HEK293 (cell line): ENCODE results near the gene RPUSD1.

Experiments
- CTCF ChIA-PET: fragments of 350-600 bp; formaldehyde crosslinking; extraction: SDS; loops from one replicate; lab custom pipeline; 2021; ENCODE audit warnings: antibody characterized with exemption; lab: Yijun Ruan, JAX
- POLR2A ChIA-PET: fragments of 300-600 bp; formaldehyde crosslinking; extraction: SDS; loops from one replicate; lab custom pipeline; 2020; ENCODE audit warnings: antibody characterized with exemption, inconsistent platforms; lab: Yijun Ruan, JAX
- H3K27ac ChIP-seq: fragments of 200-500 bp; sonication (Bioruptor generic); 2 replicates; pipeline ENCODE4 v1.5.1; 2014; ENCODE audit warnings: low read depth, low read length, control low read depth, inconsistent platforms; ENCODE audit errors: extremely low read depth
- H3K36me3 ChIP-seq, 2 experiments: fragments of 200-500 bp in 1 of 2; sonication (Bioruptor generic) in 1 of 2; 1 replicate in 1 of 2; 2 replicates in 1 of 2; pipeline ENCODE4 v1.5.1; 2014 to 2017; ENCODE audit warnings: inconsistent platforms in 2 of 2, low read length in 2 of 2; ENCODE audit not compliant: control insufficient read depth in 2 of 2, insufficient read depth in 1 of 2
- H3K4me1 ChIP-seq: fragments of 200-500 bp; sonication (Bioruptor generic); 2 replicates; pipeline ENCODE4 v1.5.1; 2014; ENCODE audit warnings: mild to moderate bottlenecking, low read length, inconsistent platforms; ENCODE audit not compliant: control insufficient read depth, insufficient read depth
- H3K4me3 ChIP-seq: 2 replicates; pipeline ENCODE4 v1.5.1; 2011; ENCODE audit warnings: low read depth, mild to moderate bottlenecking, control low read depth, low read length, moderate library complexity
- H3K9me3 ChIP-seq: fragments of 200-500 bp; sonication (Bioruptor generic); 2 replicates; pipeline ENCODE4 v1.5.1; 2014; ENCODE audit warnings: low read depth, low read length, inconsistent platforms; ENCODE audit not compliant: control insufficient read depth, insufficient read depth
- AEBP2 ChIP-seq: fragments of 450-650 bp; formaldehyde crosslinking; IDR thresholded peaks from 2 replicates; pipeline ENCODE4 v1.5.1; 2016; ENCODE audit warnings: missing biosample characterization, missing genetic modification characterization, borderline replicate concordance
- GLIS1 ChIP-seq: fragments of 450-650 bp; formaldehyde crosslinking; IDR thresholded peaks from 2 replicates; pipeline ENCODE4 v1.5.1; 2016; ENCODE audit warnings: missing biosample characterization, missing genetic modification characterization
- REST ChIP-seq: fragments of 450-650 bp; formaldehyde crosslinking; IDR thresholded peaks from 2 replicates; pipeline ENCODE4 v1.5.1; 2016; ENCODE audit warnings: missing biosample characterization, missing genetic modification characterization
- SALL2 ChIP-seq: fragments of 450-650 bp; formaldehyde crosslinking; IDR thresholded peaks from 2 replicates; pipeline ENCODE4 v1.5.0; 2017; ENCODE audit warnings: missing biosample characterization, mild to moderate bottlenecking, missing genetic modification characterization, borderline replicate concordance
- SCRT1 ChIP-seq: fragments of 450-650 bp; formaldehyde crosslinking; IDR thresholded peaks from 2 replicates; pipeline ENCODE4 v1.5.1; 2016; ENCODE audit warnings: missing biosample characterization, missing genetic modification characterization, borderline replicate concordance
- TSHZ1 ChIP-seq: fragments of 450-650 bp; formaldehyde crosslinking; IDR thresholded peaks from 2 replicates; pipeline ENCODE4 v1.5.1; 2016; ENCODE audit warnings: missing biosample characterization, missing genetic modification characterization, borderline replicate concordance
- ZFP3 ChIP-seq: fragments of 450-650 bp; formaldehyde crosslinking; IDR thresholded peaks from 2 replicates; pipeline ENCODE4 v1.5.1; 2016; ENCODE audit warnings: low read depth, missing biosample characterization, missing genetic modification characterization
- ZNF121 ChIP-seq: fragments of 450-650 bp; formaldehyde crosslinking; IDR thresholded peaks from 2 replicates; pipeline ENCODE4 v1.5.1; 2016; ENCODE audit warnings: missing biosample characterization, missing genetic modification characterization
- ZNF280C ChIP-seq: fragments of 450-650 bp; formaldehyde crosslinking; IDR thresholded peaks from 2 replicates; pipeline ENCODE4 v1.5.1; 2016; ENCODE audit warnings: missing biosample characterization, missing genetic modification characterization
- ZNF280D ChIP-seq: fragments of 450-650 bp; formaldehyde crosslinking; IDR thresholded peaks from 2 replicates; pipeline ENCODE4 v1.5.1; 2016; ENCODE audit warnings: missing biosample characterization, missing genetic modification characterization
- ZNF302 ChIP-seq: fragments of 450-650 bp; formaldehyde crosslinking; IDR thresholded peaks from 2 replicates; pipeline ENCODE4 v1.5.1; 2016; ENCODE audit warnings: missing biosample characterization, missing genetic modification characterization, low read depth
- ZNF311 ChIP-seq: fragments of 450-650 bp; formaldehyde crosslinking; IDR thresholded peaks from 2 replicates; pipeline ENCODE4 v1.5.1; 2017; ENCODE audit warnings: missing biosample characterization, missing genetic modification characterization, borderline replicate concordance
- ZNF658 ChIP-seq: fragments of 450-650 bp; formaldehyde crosslinking; IDR thresholded peaks from 2 replicates; pipeline ENCODE4; 2016; ENCODE audit warnings: missing biosample characterization, missing genetic modification characterization
- ZNF677 ChIP-seq: fragments of 450-650 bp; IDR thresholded peaks from 2 replicates; pipeline ENCODE4 v1.5.0; 2018; ENCODE audit warnings: missing biosample characterization, mild to moderate bottlenecking, missing genetic modification characterization, moderate library complexity
- ZSCAN5A ChIP-seq: fragments of 450-650 bp; formaldehyde crosslinking; IDR thresholded peaks from 2 replicates; pipeline ENCODE4 v1.5.1; 2016; ENCODE audit warnings: missing biosample characterization, missing genetic modification characterization

RPUSD1 gene

GRCh38 chr16:835373-835772, 47.2 kb upstream of the RPUSD1 start:
- CTCF ChIA-PET = interaction anchor here (0.6 kb wide), 2 partner anchors 46 to 222 kb away, joined by 3 read pairs; no protein-coding TSS in a partner anchor

More at GRCh38 chr16:835373-835772, 47.2 kb upstream of the RPUSD1 start:
- Histone ChIP-seq H3K4me1 (no peaks in the 10 kb centered on the region), H3K4me3 (no peak overlapping the region), H3K36me3 (no peaks in the 10 kb centered on the region), H3K27ac (no peak overlapping the region), H3K9me3 (no peaks in the 10 kb centered on the region)
- POLR2A ChIA-PET = no interaction called here
- TF ChIP-seq ZNF677 (no peak), ZFP3 (no peak), ZNF302 (tag by site-specific recombination) (no peak), GLIS1 (no peak), ZNF658 (no peak), ZSCAN5A (tag by site-specific recombination) (no peak), ZNF280C (tag by site-specific recombination) (no peak), ZNF121 (tag by site-specific recombination) (no peak), AEBP2 (no peak), SALL2 (no peak), ZNF280D (tag by site-specific recombination) (no peak), SCRT1 (no peak), TSHZ1 (tag by site-specific recombination) (no peak), REST (tag by site-specific recombination) (no peak), ZNF311 (no peak)
